ENCODE measurements around the gene PLPP1.

DNA sequence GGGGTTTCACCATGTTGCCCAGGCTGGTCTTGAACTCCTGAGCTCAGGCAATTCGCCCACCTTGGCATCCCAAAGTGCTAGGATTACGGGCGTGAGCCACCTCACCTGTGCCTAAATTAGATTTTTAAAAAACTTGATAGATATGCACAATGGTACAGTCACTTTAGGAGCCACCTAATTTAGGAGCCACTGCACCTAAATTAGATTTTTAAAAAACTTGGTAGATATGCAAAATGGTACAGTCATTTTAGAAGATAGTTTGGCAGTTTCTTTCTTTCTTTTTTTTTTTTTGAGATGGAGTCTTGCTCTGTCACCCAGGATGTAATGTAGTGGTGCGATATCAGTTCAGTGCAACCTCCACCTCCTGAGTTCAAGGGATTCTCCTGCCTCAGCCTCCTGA, 37.8 kb upstream of the PLPP1 start:
- TF ChIP-seq EZH2phosphoT487 (IDR thresholded peaks at IDR 0.05; ENCODE audit: insufficient read depth, low read depth): no peak
- no peak for TF ChIP-seq EZH2 (IDR thresholded peaks at IDR 0.05; ENCODE audit: insufficient read depth, poor library complexity, severe bottlenecking)

Measured in GM23248 (cell line).